Measurements from ENCODE around the gene MAP2K2.

Gene MAP2K2

GRCh38 chr19:4062419-4063368 is 61.2 kb downstream of the MAP2K2 start:
- H3K4me3 ChIP-seq (ENCODE audit: low read depth, low read length) = peak overlapping the region; percentile 84
- TF ChIP-seq CTCF (IDR thresholded peaks at IDR 0.05; ENCODE audit: low read depth, low read length, missing control alignments) = no peak

GRCh38 chr19:4061683-4062418 is 62.1 kb downstream of the MAP2K2 start:
- TF ChIP-seq CTCF (IDR thresholded peaks at IDR 0.05; ENCODE audit: low read depth, low read length, missing control alignments) = no peak
- DNase-seq (ENCODE audit: low read depth) = no peak
- H3K4me3 ChIP-seq (ENCODE audit: low read depth, low read length) = peak overlapping the region; percentile 50

More at GRCh38 chr19:4062419-4063368, 61.2 kb downstream of the MAP2K2 start:
- DNase-seq (ENCODE audit: low read depth) = no peak

DNA sequence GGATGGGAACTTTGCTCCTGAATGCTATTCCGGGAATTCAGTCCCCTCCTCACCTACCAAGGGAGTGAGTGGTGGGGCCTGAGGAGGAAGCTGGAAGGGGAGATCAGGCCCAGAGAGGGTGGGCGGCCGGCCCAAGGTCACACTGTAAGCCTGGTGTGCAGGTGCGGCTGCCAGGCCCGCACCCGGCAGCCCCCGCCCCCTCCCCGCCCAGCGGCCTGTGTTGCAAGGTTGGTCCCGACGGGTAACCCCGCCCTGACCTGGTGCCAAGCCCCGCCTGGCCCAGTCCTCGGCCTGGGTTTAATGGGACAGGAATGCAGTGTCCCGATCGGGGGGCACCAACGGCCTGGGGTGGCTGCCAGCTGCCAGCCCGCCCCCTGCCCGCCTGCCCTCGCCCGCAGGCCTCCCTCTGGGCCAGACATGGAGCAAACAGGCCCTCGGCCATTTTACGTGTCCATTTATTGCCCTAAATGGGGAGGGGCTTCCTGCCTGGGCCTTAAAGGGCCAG is 62.7 kb downstream of the MAP2K2 start:
- TF ChIP-seq CTCF (IDR thresholded peaks at IDR 0.05; ENCODE audit: low read depth, low read length, missing control alignments) = no peak
- DNase-seq (ENCODE audit: low read depth) = no peak
- peak overlapping the region; percentile 50 for H3K4me3 ChIP-seq (ENCODE audit: low read depth, low read length)

GRCh38 chr19:4060621-4061177 is 63.2 kb downstream of the MAP2K2 start:
- no peak for TF ChIP-seq CTCF (IDR thresholded peaks at IDR 0.05; ENCODE audit: low read depth, low read length, missing control alignments)
- no peak for DNase-seq (ENCODE audit: low read depth)
- peak overlapping the region; percentile 50 for H3K4me3 ChIP-seq (ENCODE audit: low read depth, low read length)

DNA sequence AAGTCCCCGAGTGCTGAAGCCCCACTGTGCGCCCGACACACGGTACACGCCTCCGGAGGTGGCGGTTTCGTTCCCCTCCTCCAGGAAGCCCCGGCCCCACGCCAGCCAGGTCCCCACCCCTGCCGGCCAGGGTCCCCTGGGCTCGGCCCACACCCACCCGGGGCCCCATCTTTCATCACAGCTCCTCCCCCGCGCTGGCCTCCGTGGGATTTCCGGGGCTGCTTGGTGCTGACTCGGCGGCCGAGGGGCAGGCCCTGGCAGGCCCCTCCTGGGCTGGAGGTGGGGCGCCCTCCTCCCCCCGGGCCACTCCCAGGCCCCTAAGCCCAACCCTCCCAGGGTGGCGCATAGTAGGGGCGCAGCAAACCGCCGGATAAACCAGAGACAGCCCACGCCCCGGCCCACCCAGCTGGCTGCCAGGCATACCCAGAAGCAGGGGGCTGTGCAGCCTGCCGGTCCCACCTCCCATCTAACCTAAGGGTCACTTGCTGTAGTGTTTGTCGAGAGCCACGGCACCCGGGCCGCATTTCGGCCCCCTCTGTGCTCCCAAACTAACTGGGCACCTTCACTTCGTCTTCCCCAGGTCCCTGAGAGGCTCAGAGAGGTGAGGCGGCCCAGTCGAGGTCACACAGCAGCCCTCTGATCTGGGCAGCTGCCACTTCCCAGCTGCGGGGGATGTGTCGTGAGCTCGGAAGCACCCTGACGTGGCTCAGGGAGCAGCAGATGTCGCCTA is 63.9 kb downstream of the MAP2K2 start:
- no peak for DNase-seq (ENCODE audit: low read depth)
- peak overlapping the region; percentile 50 for H3K4me3 ChIP-seq (ENCODE audit: low read depth, low read length)
- TF ChIP-seq CTCF (IDR thresholded peaks at IDR 0.05; ENCODE audit: low read depth, low read length, missing control alignments) = no peak

DNA sequence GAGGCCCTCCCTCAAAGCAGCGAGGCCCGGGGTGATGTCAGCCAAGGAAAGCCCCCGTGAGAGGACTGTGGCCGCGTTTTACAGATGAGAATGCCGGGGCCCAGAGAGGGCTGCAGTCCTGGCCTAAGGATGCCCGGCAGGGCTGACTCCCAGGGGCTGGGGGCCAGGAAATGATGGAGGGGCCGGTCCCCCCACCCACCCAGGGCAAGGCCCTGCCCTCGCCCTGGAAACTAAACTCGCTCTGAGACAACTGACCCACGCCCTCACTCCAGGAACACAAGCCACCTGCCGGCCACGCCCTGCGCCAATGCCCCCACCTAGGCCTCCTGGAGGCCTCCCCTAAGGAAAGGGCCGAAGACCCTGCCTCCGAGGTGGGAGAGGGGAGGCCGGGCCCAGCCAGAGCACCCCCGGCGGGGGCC is 64.5 kb downstream of the MAP2K2 start:
- no peak for DNase-seq (ENCODE audit: low read depth)
- H3K4me3 ChIP-seq (ENCODE audit: low read depth, low read length) = peak overlapping the region; percentile 50
- no peak for TF ChIP-seq CTCF (IDR thresholded peaks at IDR 0.05; ENCODE audit: low read depth, low read length, missing control alignments)
